CD4-positive, alpha-beta T cell treated with Interferon alpha-2 for 1 hour (primary cell): ENCODE measurements around the gene DPYD.
"Not testable (repeated sequence)": the region's sequence is repeated elsewhere in the genome, so short reads cannot be mapped to it uniquely, and the experiment has no call there.

ENCODE experiments used
- DNase-seq, 2 donors: peaks; one replicate each; pipeline ENCODE4 v3.0.0-alpha.2; 2020 to 2022

The DPYD gene

GRCh38 chr1:97254731-97255463 lies 665.9 kb downstream of the DPYD start:
- no peak for DNase-seq

- no peak for DNase-seq
Observed at GRCh38 chr1:97252925-97253324, 667.9 kb downstream of the DPYD start.

GRCh38 chr1:97252076-97252475 lies 668.8 kb downstream of the DPYD start:
- no peak for DNase-seq

- no peak for DNase-seq
Observed at GRCh38 chr1:97247196-97247595, 673.6 kb downstream of the DPYD start.

- DNase-seq = no peak
Observed at GRCh38 chr1:97245682-97246081, 675.2 kb downstream of the DPYD start.

GRCh38 chr1:97245026-97245425 lies 675.8 kb downstream of the DPYD start:
- no peak for DNase-seq

GRCh38 chr1:97243973-97244560 lies 676.8 kb downstream of the DPYD start:
- DNase-seq = peak in 1 of 2 donors; percentile 3

- no peak for DNase-seq
Observed at GRCh38 chr1:97238816-97239215, 682.0 kb downstream of the DPYD start.

- DNase-seq = not testable (repeated sequence)
Observed at GRCh38 chr1:97231354-97231753, 689.5 kb downstream of the DPYD start.

GRCh38 chr1:97212671-97213070 lies 708.2 kb downstream of the DPYD start:
- DNase-seq = no peak

GRCh38 chr1:97210307-97210706 lies 710.5 kb downstream of the DPYD start:
- no peak for DNase-seq

GRCh38 chr1:97209381-97209957 lies 711.4 kb downstream of the DPYD start:
- DNase-seq = no peak

GRCh38 chr1:97207868-97208267 lies 713.0 kb downstream of the DPYD start:
- no peak for DNase-seq

GRCh38 chr1:97204468-97204867 lies 716.4 kb downstream of the DPYD start:
- DNase-seq = no peak

- no peak for DNase-seq
Observed at GRCh38 chr1:97202481-97203380, 718.1 kb downstream of the DPYD start.

GRCh38 chr1:97201641-97202040 lies 719.2 kb downstream of the DPYD start:
- no peak for DNase-seq

GRCh38 chr1:97200595-97200994 lies 720.2 kb downstream of the DPYD start:
- no peak for DNase-seq

- no peak for DNase-seq
Observed at GRCh38 chr1:97196825-97197516, 723.9 kb downstream of the DPYD start.

GRCh38 chr1:97192872-97193572 lies 727.8 kb downstream of the DPYD start:
- DNase-seq = no peak

- DNase-seq = no peak
Observed at GRCh38 chr1:97190326-97190725, 730.5 kb downstream of the DPYD start.

- DNase-seq = peak in 1 of 2 donors; percentile 10
Observed at GRCh38 chr1:97186381-97186780, 734.5 kb downstream of the DPYD start.
